GM15510 (cell line): ENCODE results near the gene AKR1C3.

ENCODE experiments used
- POLR2A ChIP-seq: IDR thresholded peaks from 3 replicates; pipeline ENCODE4 v1.6.1; 2011; ENCODE audit warnings: borderline replicate concordance; ENCODE audit not compliant: insufficient read length; ENCODE audit errors: extremely low read depth

Gene AKR1C3

DNA sequence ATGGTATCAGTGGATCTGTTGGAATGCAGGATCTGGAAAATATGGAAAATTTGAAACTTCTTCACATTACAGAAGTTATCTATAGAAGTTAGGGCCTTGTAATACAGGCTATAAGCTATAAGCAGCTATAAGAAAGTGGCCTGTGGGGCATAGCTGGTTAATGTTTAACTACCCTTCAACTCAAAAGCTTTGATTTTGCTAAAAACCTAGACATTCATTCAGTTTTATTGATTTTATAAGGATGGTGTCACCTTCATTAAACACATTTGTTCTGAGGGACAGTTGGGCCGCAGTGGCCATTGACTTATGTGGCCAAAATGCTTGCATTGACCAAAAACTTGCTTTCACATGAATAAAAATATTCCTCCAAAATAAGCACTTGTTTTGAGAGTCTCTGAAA is 13.1 kb upstream of the AKR1C3 start:
- TF ChIP-seq POLR2A, result no peak

DNA sequence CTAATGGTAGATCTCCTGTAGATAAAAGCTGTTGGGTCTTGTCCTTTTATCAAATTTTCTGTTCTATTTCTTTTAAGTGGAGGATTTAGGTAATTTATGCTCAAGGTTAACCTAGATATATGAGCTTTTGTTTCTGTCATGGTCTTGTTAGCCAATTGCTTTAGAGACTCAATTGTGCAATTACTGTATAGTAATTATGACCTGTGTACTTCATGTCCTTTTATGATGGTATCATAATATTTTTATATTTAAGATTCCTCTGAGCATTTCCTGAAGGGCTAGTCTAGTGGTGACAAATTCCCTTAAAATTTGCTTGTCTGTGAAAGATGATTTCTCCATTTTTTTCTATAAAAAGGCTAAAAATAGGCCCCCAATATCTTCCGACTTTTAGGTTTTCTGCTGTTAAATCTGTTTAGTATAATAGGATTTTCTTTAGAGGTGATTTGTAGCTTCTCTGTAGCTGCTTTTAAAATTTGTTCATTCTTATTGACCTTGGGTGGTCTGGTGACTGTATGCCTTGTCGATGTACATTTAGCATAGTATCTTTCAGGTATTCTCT is 5.4 kb upstream of the AKR1C3 start:
- TF ChIP-seq POLR2A, result no peak

DNA sequence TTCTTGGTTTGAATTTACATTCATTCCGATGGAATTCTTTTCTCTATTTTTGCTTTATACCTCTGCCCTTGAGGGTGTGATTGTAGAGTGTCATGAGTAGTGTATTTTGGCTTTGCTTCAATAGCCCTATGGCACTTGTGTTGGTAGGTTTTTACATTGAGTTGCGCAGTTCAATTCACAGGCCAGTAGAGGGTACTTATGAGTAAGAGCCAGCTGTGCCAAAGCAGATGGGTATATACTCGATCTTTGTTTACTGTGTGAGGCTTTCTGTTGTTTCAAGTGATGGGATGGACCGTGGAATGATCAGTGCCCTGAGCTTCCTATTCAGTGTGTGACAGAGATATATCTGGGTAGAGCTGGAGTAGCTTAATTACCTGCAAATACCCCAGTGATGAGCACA is 4.3 kb upstream of the AKR1C3 start:
- TF ChIP-seq POLR2A, result no peak

DNA sequence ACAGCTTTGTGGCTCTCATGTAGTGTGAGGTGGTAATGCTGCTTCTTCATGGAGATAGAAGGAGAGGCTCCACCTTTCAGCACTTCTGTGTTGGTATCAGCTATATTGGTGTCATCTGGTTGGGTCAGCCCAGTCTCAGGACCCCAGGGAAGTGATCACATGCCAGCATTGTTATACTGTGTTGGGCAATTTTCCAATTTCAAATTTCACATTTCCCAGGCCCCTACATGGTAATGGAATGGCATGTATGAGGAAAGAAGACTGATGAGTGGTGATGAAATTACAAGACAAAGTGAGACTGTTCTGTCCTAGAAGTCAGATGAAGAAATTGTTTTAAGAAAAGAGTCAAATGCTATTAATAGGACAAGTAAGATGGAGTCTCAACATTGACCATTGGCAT is 3.7 kb upstream of the AKR1C3 start:
- TF ChIP-seq POLR2A, result no peak

DNA sequence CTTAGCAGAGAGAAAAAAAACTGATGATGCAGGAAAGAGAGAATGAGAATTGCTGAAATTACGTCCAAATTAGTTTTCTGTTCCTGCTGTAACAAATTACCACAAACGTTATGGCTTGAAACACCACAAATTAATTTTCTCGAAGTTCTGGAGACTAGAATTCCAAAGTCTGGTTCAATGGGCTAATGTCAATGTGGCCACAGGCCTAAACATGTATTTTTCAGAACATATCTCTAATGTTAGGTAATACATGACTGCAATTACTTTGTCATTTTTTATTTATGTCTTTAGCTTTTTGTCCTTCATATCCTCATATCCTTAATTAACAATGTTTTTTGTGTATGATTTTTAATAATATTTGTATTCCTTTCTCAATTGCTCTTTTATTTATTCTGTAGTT is 3.0 kb upstream of the AKR1C3 start:
- no peak for TF ChIP-seq POLR2A

DNA sequence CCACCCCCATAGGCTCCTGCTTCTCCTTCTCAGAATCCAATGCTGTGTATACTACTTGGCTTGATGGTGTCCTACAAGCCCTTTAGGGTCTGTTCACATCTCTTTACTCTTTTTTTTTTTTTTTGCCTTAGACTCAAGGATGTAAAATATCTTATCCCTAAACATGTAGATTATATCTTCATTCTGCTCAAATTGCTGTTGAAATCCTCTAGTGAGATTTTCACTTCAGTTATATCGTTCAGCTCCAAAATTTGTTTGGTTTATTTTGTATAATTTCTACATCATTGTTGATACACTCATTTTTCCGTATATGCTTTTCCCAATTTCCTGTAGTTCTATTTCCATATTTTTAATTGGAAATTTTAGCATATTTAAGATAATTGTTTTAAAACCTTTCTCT is 1.8 kb upstream of the AKR1C3 start:
- no peak for TF ChIP-seq POLR2A

DNA sequence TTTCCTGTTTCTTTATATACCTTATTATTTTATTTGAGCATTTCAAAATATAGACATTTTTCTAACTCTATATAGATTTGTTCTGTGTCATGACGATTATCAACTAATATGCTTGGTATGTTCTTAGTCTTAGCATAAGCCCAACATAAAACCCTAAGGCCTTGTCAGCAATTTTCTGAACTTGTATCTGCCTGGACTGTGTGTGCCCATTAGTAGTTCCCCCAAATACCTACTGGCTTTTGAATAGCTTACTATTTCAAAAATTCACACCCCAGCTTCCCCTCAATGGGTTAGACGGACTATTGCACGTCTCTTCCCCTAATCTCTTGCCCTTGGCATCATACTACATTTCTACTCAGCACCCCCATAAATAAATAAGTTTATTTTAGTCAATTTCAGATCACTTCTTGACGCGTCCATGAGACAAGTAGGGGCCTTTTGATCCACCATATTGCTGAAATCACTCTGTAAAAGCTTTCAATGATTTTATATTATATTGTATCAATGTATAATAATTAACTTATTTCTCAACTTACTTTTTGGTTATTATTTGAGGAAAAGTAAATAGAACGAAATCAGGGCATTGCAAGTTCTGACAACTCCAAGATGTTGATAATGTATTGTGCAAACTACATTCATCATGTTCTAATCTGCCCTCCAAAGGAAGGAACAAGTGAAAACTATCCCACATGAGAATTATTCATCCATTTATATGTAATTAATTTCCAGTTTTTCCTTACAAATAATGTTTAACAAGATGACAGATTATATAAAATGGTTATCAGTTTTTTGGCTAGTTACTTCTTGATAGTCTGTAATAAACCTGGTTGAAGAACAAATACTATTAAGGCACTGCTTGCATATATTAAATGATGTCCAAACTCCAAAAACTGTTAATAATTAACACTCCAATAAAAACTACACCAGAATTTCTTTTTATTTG is 1.1 kb upstream of the AKR1C3 start:
- TF ChIP-seq POLR2A, result no peak

DNA sequence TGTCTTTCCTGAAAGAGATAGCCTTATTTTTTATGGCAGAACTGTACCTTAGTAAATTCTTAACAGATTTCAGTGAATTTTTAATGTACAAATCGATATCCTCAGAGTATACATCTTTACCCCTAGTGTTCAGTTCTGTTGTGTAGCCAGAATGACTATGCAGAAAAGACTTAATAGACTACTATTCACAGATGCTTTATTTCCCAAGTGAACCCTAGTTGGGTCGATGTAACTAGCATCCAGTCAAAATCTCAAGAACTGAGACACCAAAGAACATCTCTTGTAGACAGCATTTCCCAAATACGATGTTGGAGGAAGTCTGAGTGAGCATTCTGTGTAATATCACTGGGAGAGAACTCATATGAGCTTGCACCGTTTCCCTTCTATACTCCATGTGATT is 1.5 kb downstream of the AKR1C3 start:
- no peak for TF ChIP-seq POLR2A

DNA sequence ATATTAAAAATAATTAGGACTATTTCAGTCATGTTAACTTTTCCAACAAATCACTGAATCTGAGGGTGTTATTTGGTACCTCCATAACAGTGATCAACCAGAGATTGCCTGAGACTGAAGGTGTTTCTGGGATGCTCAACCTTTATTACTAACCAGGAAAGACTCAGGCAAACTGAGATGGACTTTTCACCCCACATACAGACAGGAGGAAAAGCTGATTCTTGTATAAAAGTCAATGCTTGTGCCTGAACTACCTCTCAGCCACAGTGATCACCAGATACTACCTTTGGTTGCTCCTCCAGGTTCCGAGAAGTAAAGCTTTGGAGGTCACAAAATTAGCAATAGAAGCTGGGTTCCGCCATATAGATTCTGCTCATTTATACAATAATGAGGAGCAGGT is 1.9 kb downstream of the AKR1C3 start:
- TF ChIP-seq POLR2A, result no peak

DNA sequence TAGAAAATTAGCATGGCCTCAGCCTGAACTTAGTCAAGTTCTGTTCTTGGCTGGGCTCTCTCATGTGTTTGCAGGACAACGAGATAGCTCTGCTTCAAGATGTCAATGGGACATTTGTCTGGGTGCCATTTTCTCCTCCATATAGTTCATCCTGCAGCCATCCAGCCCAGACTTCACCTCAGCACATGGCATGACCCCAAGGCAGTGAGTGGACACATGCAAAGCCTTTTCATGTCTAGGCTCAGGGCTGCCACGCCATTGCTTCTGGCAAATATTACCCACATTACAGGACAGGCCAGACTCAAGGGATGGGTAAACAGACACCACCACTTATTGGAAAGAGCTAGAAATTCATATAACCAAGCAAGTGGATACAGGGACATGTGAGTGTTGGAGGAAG is 9.3 kb downstream of the AKR1C3 start:
- no peak for TF ChIP-seq POLR2A

DNA sequence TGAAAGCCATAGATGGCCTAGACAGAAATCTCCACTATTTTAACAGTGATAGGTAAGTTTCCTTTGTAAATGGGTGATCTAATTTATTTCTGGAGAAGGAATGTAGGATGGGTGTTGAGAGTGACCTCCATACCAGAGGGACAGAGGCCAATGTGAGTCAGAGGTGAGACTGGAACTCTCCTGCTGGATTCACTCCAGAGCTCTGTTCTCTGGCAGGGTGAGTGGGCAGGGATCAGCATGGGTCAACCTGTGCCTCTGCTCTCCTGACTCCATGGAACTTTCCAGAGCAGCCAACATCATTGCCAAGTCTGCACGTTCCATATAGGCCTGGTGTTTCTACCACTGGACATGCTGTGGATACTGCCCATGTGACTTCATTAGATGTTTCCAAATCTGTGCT is 11.4 kb downstream of the AKR1C3 start:
- no peak for TF ChIP-seq POLR2A

DNA sequence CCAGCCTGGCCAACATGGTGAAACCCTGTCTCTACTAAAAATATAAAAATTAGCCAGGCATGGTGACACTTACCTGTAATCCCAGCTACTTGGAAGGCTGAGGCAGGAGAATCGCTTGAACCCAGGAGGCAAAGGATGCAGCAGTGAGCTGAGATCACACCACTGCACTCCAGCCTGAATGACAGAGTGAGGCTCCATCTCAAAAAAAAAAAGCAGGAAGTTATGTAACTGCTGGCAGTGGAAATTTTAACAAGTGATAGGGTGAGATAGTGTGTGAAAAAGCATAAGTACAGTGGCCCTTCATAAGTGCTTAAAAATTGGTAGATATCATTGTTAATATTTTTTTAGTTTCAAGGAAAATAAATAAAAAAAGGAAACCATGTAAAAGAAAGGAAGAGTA is 12.3 kb downstream of the AKR1C3 start:
- no peak for TF ChIP-seq POLR2A

DNA sequence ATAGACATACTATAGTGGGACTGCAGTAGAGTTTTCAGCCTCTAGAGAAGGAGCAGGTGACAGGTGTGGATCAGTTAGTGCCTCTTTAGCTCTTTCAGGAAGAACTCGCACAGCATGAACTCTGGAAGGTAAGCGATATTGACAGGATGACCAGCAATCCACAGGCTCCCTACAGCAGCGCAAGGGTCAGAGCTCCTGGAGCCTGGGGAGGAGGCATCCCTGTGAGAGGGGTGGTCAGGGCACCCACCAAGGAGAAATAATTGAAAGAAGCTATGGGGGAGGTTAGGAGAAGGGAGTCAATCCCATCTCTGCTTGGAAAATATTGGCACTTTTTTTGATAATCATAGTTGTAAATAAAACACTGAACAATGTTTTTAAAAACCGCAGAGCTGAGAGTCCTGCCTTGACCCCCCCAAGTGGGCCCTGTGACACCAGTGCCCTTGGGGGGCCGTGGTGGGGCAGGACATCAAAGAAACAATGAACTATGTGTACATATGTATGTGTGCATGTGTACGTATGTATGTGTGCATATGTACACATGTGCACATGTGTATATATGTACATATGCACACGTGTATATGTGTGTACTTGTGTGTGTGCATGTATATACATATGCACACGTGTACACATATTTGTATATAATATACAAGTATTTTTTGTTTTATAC is 13.8 kb downstream of the AKR1C3 start:
- TF ChIP-seq POLR2A, result no peak

DNA sequence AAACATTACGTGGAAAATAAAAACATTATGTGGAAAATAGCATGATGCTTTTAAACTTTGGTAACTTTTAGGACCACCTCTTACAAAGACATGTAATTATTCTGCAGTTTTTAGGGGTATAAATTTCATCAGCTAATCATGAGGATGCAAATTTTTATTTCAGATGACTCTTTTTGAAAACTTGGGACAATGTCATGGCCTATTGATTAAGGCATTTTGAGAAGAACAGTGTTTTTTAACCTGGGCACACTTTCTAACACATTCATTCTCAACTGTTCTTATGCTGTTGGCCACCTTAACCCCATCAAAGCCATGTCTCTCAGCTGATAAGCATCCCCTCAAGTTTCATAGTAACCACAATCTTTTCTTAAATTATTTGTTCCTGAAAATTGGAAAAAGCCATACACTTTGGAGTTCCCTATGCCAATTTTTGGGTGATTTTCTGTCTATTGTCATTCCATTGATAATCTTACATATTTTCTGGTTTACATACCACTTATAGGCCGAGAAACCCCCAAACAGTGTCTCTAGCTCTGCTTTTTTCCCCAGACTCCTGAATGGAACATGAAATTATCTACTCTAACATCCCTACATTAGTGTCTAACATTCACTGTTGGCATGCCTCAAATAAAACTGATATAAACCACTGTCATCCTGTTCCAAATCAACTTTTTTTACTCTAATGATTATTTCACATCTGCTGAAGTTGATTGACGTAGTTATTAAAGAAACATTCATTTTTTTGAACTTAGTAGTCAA is 14.6 kb downstream of the AKR1C3 start:
- no peak for TF ChIP-seq POLR2A

DNA sequence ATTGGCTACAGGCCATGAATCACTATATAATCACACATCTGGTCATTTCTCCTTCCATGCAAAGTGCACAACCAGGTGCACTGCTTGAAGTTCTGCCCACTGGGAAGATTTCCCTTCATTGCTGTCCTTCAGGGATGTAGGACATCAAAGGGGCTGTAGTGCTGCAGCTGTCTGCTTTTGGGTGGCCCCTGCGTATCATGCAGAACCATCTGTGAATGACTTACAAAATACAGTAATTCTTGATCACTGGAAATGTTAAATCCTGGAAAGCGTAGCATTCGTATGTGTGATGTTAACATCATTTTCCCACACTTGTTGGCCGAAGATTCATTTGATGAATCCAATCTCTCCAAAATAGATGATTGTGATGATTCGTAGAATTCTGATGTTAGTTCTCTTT is 22.4 kb downstream of the AKR1C3 start:
- no peak for TF ChIP-seq POLR2A

DNA sequence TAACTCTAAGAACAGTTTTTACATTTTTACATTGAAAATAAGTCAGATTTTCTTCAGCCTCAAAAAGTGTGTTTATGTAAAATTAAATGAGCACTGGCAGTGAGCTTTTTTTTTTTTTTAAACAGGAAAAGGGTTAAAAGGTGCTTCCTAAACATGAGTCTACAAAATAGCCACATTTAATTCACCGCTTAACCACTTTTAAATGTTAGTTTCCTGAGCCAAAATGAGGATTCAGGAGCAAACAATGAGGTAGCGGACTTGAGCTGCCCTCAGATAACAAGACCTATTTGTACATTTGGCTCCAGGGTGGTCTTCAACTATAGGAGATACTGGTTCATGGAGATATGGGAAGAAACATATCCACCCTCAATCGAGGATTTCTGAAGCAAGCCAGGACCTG is 22.8 kb downstream of the AKR1C3 start:
- TF ChIP-seq POLR2A, result no peak

DNA sequence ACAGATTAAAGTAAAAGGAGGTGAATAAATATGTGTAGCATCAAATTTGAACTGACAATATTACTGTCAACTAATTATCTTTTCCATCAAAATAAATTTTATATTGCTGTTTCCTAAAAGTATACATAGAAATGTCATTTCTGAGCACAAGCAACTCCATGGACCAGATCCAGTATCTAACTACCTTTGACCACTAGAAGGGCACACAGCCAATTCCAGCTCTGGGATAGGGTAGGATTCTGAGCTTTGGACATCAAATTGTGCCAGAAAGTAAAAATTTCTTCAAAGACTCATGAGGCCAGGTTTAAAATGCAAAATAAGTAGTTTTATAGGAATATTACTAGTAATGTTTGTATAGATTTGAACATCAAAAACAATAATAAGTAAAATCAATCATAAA is 29.7 kb downstream of the AKR1C3 start:
- no peak for TF ChIP-seq POLR2A
